Uterus (tissue), 2 donors: ENCODE measurements around the gene DNAH17.

Experiments
- CTCF ChIP-seq, 4 experiments: fragments of 200-600 bp in 2 of 4; fragments of 450-650 bp in 2 of 4; sonication (generic) in 2 of 4; IDR thresholded peaks; one replicate each; pipeline ENCODE4 v1.5.1; 2016 to 2019; ENCODE audit warnings: antibody characterized with exemption in 4 of 4, mild to moderate bottlenecking in 2 of 4, moderate library complexity in 1 of 4
- POLR2A ChIP-seq, 2 donors: fragments of 450-650 bp; IDR thresholded peaks; one replicate each; pipeline ENCODE4 v1.6.1; 2016; ENCODE audit warnings: antibody characterized with exemption in 2 of 2, mild to moderate bottlenecking in 1 of 2, moderate library complexity in 1 of 2

GRCh38 chr17:78611607-78612006, 34.4 kb upstream of the DNAH17 start:
- TF ChIP-seq POLR2A (IDR thresholded peaks at IDR 0.05) = no peak
- TF ChIP-seq CTCF (IDR thresholded peaks at IDR 0.05) = no peak
